ENCODE measurements around the gene TMEM163.

Gene TMEM163

GRCh38 chr2:134583462-134583861, 135.3 kb downstream of the TMEM163 start:
- H3K9me3 ChIP-seq (ENCODE audit: low read length), result no peaks in the 10 kb centered on the region
- H3K4me1 ChIP-seq (ENCODE audit: insufficient read depth, low read length, severe bottlenecking), result no peaks in the 10 kb centered on the region
- H3K27ac ChIP-seq (ENCODE audit: low read depth, low read length, poor library complexity, severe bottlenecking), result no peak overlapping the region
- no peaks in the 10 kb centered on the region for H3K9me2 ChIP-seq (ENCODE audit: low read depth, low read length)
- no peaks in the 10 kb centered on the region for H3K36me3 ChIP-seq (ENCODE audit: insufficient read depth, low read length)
- H2AFZ ChIP-seq (ENCODE audit: low read length), result no peak overlapping the region
- no peak for TF ChIP-seq CTCF (IDR thresholded peaks at IDR 0.05; ENCODE audit: low read length)
- TF ChIP-seq EZH2 (IDR thresholded peaks at IDR 0.05; ENCODE audit: borderline replicate concordance, low read length), result no peak
- no peak overlapping the region for H3K4me3 ChIP-seq (ENCODE audit: low read depth, low read length, poor library complexity, severe bottlenecking)
- H4K20me1 ChIP-seq (ENCODE audit: insufficient read depth, low read length), result no peaks in the 10 kb centered on the region
- no peak overlapping the region for H3K9ac ChIP-seq (ENCODE audit: low read length)
- H3K27me3 ChIP-seq (ENCODE audit: insufficient read depth, low read length), result no peaks in the 10 kb centered on the region
- no peak overlapping the region for H3K4me2 ChIP-seq (ENCODE audit: low read length)
- H3K79me2 ChIP-seq (ENCODE audit: insufficient read depth, low read length), result no peaks in the 10 kb centered on the region
- no peaks in the 10 kb centered on the region for H3F3A ChIP-seq (ENCODE audit: insufficient read depth, low read length)

- Histone ChIP-seq H3K27ac (ENCODE audit: low read depth, low read length, poor library complexity, severe bottlenecking) (no peak overlapping the region), H3K9me2 (ENCODE audit: low read depth, low read length) (no peaks in the 10 kb centered on the region), H3K4me3 (ENCODE audit: low read depth, low read length, poor library complexity, severe bottlenecking) (no peak overlapping the region), H3K4me1 (ENCODE audit: insufficient read depth, low read length, severe bottlenecking) (no peaks in the 10 kb centered on the region), H3K9me3 (ENCODE audit: low read length) (no peaks in the 10 kb centered on the region), H4K20me1 (ENCODE audit: insufficient read depth, low read length) (no peaks in the 10 kb centered on the region), H3K9ac (ENCODE audit: low read length) (no peak overlapping the region), H2AFZ (ENCODE audit: low read length) (no peak overlapping the region), H3F3A (ENCODE audit: insufficient read depth, low read length) (no peaks in the 10 kb centered on the region), H3K36me3 (ENCODE audit: insufficient read depth, low read length) (no peaks in the 10 kb centered on the region), H3K27me3 (ENCODE audit: insufficient read depth, low read length) (no peaks in the 10 kb centered on the region), H3K79me2 (ENCODE audit: insufficient read depth, low read length) (no peaks in the 10 kb centered on the region), H3K4me2 (ENCODE audit: low read length) (no peak overlapping the region)
- TF ChIP-seq CTCF (IDR thresholded peaks at IDR 0.05; ENCODE audit: low read length), result no peak
- TF ChIP-seq EZH2 (IDR thresholded peaks at IDR 0.05; ENCODE audit: borderline replicate concordance, low read length), result no peak
Observed at GRCh38 chr2:134582547-134582899, 136.3 kb downstream of the TMEM163 start.

GRCh38 chr2:134581877-134582546, 136.8 kb downstream of the TMEM163 start:
- Histone ChIP-seq H4K20me1 (ENCODE audit: insufficient read depth, low read length) (no peaks in the 10 kb centered on the region), H3K9me2 (ENCODE audit: low read depth, low read length) (no peaks in the 10 kb centered on the region), H3K27ac (ENCODE audit: low read depth, low read length, poor library complexity, severe bottlenecking) (no peak overlapping the region), H3K4me1 (ENCODE audit: insufficient read depth, low read length, severe bottlenecking) (no peaks in the 10 kb centered on the region), H3F3A (ENCODE audit: insufficient read depth, low read length) (no peaks in the 10 kb centered on the region), H2AFZ (ENCODE audit: low read length) (no peak overlapping the region), H3K9ac (ENCODE audit: low read length) (no peak overlapping the region), H3K9me3 (ENCODE audit: low read length) (no peaks in the 10 kb centered on the region), H3K4me3 (ENCODE audit: low read depth, low read length, poor library complexity, severe bottlenecking) (no peak overlapping the region), H3K27me3 (ENCODE audit: insufficient read depth, low read length) (no peaks in the 10 kb centered on the region), H3K4me2 (ENCODE audit: low read length) (no peak overlapping the region), H3K36me3 (ENCODE audit: insufficient read depth, low read length) (no peaks in the 10 kb centered on the region), H3K79me2 (ENCODE audit: insufficient read depth, low read length) (no peaks in the 10 kb centered on the region)
- TF ChIP-seq CTCF (IDR thresholded peaks at IDR 0.05; ENCODE audit: low read length), result no peak
- TF ChIP-seq EZH2 (IDR thresholded peaks at IDR 0.05; ENCODE audit: borderline replicate concordance, low read length), result no peak

All from OCI-LY1 (cell line).